ENCODE measurements around the gene HTT. TPM values are rescaled to one million over a fixed set of nuclear protein-coding genes. Genes with fewer than 3 reads are reported as not detected.

The HTT gene
- total RNA-seq, 2 experiments from 2014 or later, result 80.1 to 127 TPM

- no peaks in the 10 kb centered on the region for H3K27me3 Mint-ChIP-seq
- no peaks in the 10 kb centered on the region for H3K4me1 Mint-ChIP-seq
- no peaks in the 10 kb centered on the region for H3K9me3 Mint-ChIP-seq (ENCODE audit: low read depth)
- no peak for DNase-seq
- ChIA-PET POLR2A (interaction anchor here (1.1 kb wide), 1 partner anchor 18 kb away, joined by 5 read pairs; no protein-coding TSS in a partner anchor), CTCF (interaction anchor here (0.9 to 1.6 kb wide), 2 partner anchors 8 to 119 kb away, joined by 3 read pairs; no protein-coding TSS in a partner anchor)
- intact Hi-C loops (cut with DNase I, micrococcal nuclease), result no loop called here
- H3K27ac Mint-ChIP-seq, result no peak overlapping the region
- H3K36me3 Mint-ChIP-seq (ENCODE audit: low read depth), result peaks cover 41% of the 10 kb centered on the region
- H3K4me3 Mint-ChIP-seq, result no peak overlapping the region
- ATAC-seq, result no peak
Measured at GRCh38 chr4:3225071-3225850, 150.8 kb downstream of the HTT start.

- CTCF ChIA-PET, result no interaction called here
- DNase-seq (no peak), ATAC-seq (no peak)
- Mint-ChIP-seq H3K27ac (no peak overlapping the region), H3K4me3 (no peak overlapping the region), H3K9me3 (ENCODE audit: low read depth) (no peaks in the 10 kb centered on the region), H3K27me3 (no peaks in the 10 kb centered on the region), H3K36me3 (ENCODE audit: low read depth) (peaks cover 44% of the 10 kb centered on the region), H3K4me1 (no peaks in the 10 kb centered on the region)
- POLR2A ChIA-PET, result no interaction called here
- intact Hi-C loops (cut with DNase I, micrococcal nuclease), result no loop called here
Measured at GRCh38 chr4:3225936-3226335, 151.5 kb downstream of the HTT start.

- Mint-ChIP-seq H3K27me3 (no peaks in the 10 kb centered on the region), H3K4me1 (peaks cover under 1% of the 10 kb centered on the region), H3K4me3 (no peak overlapping the region), H3K9me3 (ENCODE audit: low read depth) (no peaks in the 10 kb centered on the region), H3K27ac (no peak overlapping the region), H3K36me3 (ENCODE audit: low read depth) (peaks cover 49% of the 10 kb centered on the region)
- ChIA-PET CTCF (no interaction called here), POLR2A (no interaction called here)
- DNase-seq (no peak), ATAC-seq (no peak)
- intact Hi-C loops (cut with DNase I, micrococcal nuclease), result no loop called here
Measured at GRCh38 chr4:3226467-3226866, 152.0 kb downstream of the HTT start.

- no peak for DNase-seq
- Mint-ChIP-seq H3K9me3 (ENCODE audit: low read depth) (no peaks in the 10 kb centered on the region), H3K4me1 (peaks cover 3% of the 10 kb centered on the region), H3K4me3 (no peak overlapping the region), H3K27ac (no peak overlapping the region), H3K36me3 (ENCODE audit: low read depth) (peaks cover 54% of the 10 kb centered on the region), H3K27me3 (no peaks in the 10 kb centered on the region)
- intact Hi-C loops (cut with DNase I, micrococcal nuclease), result no loop called here
- CTCF ChIA-PET, result no interaction called here
- ATAC-seq, result no peak
- POLR2A ChIA-PET, result no interaction called here
Measured at GRCh38 chr4:3226944-3227343, 152.5 kb downstream of the HTT start.

- ChIA-PET CTCF (no interaction called here), POLR2A (interaction anchor here (0.5 kb wide), 1 partner anchor 29 kb away, joined by 4 read pairs; no protein-coding TSS in a partner anchor)
- intact Hi-C loops (cut with DNase I, micrococcal nuclease), result no loop called here
- DNase-seq (no peak), ATAC-seq (no peak)
- Mint-ChIP-seq H3K27ac (no peak overlapping the region), H3K4me3 (no peak overlapping the region), H3K4me1 (peaks cover 3% of the 10 kb centered on the region), H3K9me3 (ENCODE audit: low read depth) (no peaks in the 10 kb centered on the region), H3K36me3 (ENCODE audit: low read depth) (peaks cover 50% of the 10 kb centered on the region), H3K27me3 (no peaks in the 10 kb centered on the region)
Measured at GRCh38 chr4:3227878-3228675, 153.6 kb downstream of the HTT start.

- Mint-ChIP-seq H3K36me3 (ENCODE audit: low read depth) (peaks cover 46% of the 10 kb centered on the region), H3K4me3 (no peak overlapping the region), H3K27me3 (no peaks in the 10 kb centered on the region), H3K27ac (no peak overlapping the region), H3K4me1 (peaks cover 3% of the 10 kb centered on the region), H3K9me3 (ENCODE audit: low read depth) (no peaks in the 10 kb centered on the region)
- no peak for ATAC-seq
- DNase-seq, result no peak
- ChIA-PET CTCF (no interaction called here), POLR2A (no interaction called here)
- intact Hi-C loops (cut with DNase I, micrococcal nuclease), result no loop called here
Measured at GRCh38 chr4:3228881-3229280, 154.4 kb downstream of the HTT start.

- peak overlapping the region; percentile 14 for H3K27ac Mint-ChIP-seq
- POLR2A ChIA-PET, result no interaction called here
- CTCF ChIA-PET, result no interaction called here
- no peaks in the 10 kb centered on the region for H3K9me3 Mint-ChIP-seq (ENCODE audit: low read depth)
- H3K27me3 Mint-ChIP-seq, result no peaks in the 10 kb centered on the region
- ATAC-seq, result no peak
- peaks cover 3% of the 10 kb centered on the region for H3K4me1 Mint-ChIP-seq
- H3K36me3 Mint-ChIP-seq (ENCODE audit: low read depth), result peaks cover 44% of the 10 kb centered on the region
- DNase-seq, result no peak
- no peak overlapping the region for H3K4me3 Mint-ChIP-seq
- intact Hi-C loops (cut with DNase I, micrococcal nuclease), result no loop called here
Measured at GRCh38 chr4:3229328-3229727, 154.8 kb downstream of the HTT start.

GRCh38 chr4:3229964-3230363 lies 155.5 kb downstream of the HTT start:
- H3K27me3 Mint-ChIP-seq, result no peaks in the 10 kb centered on the region
- H3K4me1 Mint-ChIP-seq, result peaks cover 3% of the 10 kb centered on the region
- no peak overlapping the region for H3K4me3 Mint-ChIP-seq
- ChIA-PET CTCF (no interaction called here), POLR2A (no interaction called here)
- ATAC-seq (no peak), DNase-seq (no peak)
- H3K36me3 Mint-ChIP-seq (ENCODE audit: low read depth), result peaks cover 40% of the 10 kb centered on the region
- intact Hi-C loops (cut with DNase I, micrococcal nuclease), result no loop called here
- no peak overlapping the region for H3K27ac Mint-ChIP-seq
- H3K9me3 Mint-ChIP-seq (ENCODE audit: low read depth), result no peaks in the 10 kb centered on the region

GRCh38 chr4:3231471-3231870 lies 157.0 kb downstream of the HTT start:
- Mint-ChIP-seq H3K27me3 (no peaks in the 10 kb centered on the region), H3K36me3 (ENCODE audit: low read depth) (peaks cover 39% of the 10 kb centered on the region), H3K4me1 (peaks cover 3% of the 10 kb centered on the region), H3K4me3 (no peak overlapping the region), H3K9me3 (ENCODE audit: low read depth) (no peaks in the 10 kb centered on the region), H3K27ac (no peak overlapping the region)
- ATAC-seq, result peak; percentile 30
- DNase-seq, result peak; percentile 34
- intact Hi-C loops (cut with DNase I, micrococcal nuclease), result no loop called here
- CTCF ChIA-PET, result no interaction called here
- POLR2A ChIA-PET, result no interaction called here

- H3K9me3 Mint-ChIP-seq (ENCODE audit: low read depth), result no peaks in the 10 kb centered on the region
- H3K27me3 Mint-ChIP-seq, result no peaks in the 10 kb centered on the region
- intact Hi-C loops (cut with DNase I, micrococcal nuclease), result no loop called here
- ATAC-seq (no peak), DNase-seq (no peak)
- H3K4me3 Mint-ChIP-seq, result no peak overlapping the region
- POLR2A ChIA-PET, result no interaction called here
- no peak overlapping the region for H3K27ac Mint-ChIP-seq
- peaks cover 3% of the 10 kb centered on the region for H3K4me1 Mint-ChIP-seq
- CTCF ChIA-PET, result no interaction called here
- H3K36me3 Mint-ChIP-seq (ENCODE audit: low read depth), result peaks cover 39% of the 10 kb centered on the region
Measured at GRCh38 chr4:3232001-3232400, 157.5 kb downstream of the HTT start.

GRCh38 chr4:3232871-3233271 lies 158.4 kb downstream of the HTT start:
- Mint-ChIP-seq H3K9me3 (ENCODE audit: low read depth) (no peaks in the 10 kb centered on the region), H3K4me1 (peaks cover 3% of the 10 kb centered on the region), H3K27ac (no peak overlapping the region), H3K36me3 (ENCODE audit: low read depth) (peaks cover 39% of the 10 kb centered on the region), H3K27me3 (no peaks in the 10 kb centered on the region), H3K4me3 (no peak overlapping the region)
- CTCF ChIA-PET, result interaction anchor here (1.4 kb wide), 1 partner anchor 8 kb away, joined by 3 read pairs; no protein-coding TSS in a partner anchor
- POLR2A ChIA-PET, result no interaction called here
- intact Hi-C loops (cut with DNase I, micrococcal nuclease), result no loop called here
- ATAC-seq (no peak), DNase-seq (no peak)
